HG03064 (cell line): ENCODE measurements around the gene ZNF584.
"Not testable (repeated sequence)": the region's sequence is repeated elsewhere in the genome, so short reads cannot be mapped to it uniquely, and the experiment has no call there.

Source experiments
- ATAC-seq: cut with Tn5 transposase; IDR thresholded peaks from one replicate; pipeline ENCODE4 v1.9.1; 2021; ENCODE audit warnings: low read depth; ENCODE audit not compliant: unreplicated experiment

Gene ZNF584

GRCh38 chr19:58401840-58402421 lies 6.5 kb upstream of the ZNF584 start:
- no peak for ATAC-seq

DNA sequence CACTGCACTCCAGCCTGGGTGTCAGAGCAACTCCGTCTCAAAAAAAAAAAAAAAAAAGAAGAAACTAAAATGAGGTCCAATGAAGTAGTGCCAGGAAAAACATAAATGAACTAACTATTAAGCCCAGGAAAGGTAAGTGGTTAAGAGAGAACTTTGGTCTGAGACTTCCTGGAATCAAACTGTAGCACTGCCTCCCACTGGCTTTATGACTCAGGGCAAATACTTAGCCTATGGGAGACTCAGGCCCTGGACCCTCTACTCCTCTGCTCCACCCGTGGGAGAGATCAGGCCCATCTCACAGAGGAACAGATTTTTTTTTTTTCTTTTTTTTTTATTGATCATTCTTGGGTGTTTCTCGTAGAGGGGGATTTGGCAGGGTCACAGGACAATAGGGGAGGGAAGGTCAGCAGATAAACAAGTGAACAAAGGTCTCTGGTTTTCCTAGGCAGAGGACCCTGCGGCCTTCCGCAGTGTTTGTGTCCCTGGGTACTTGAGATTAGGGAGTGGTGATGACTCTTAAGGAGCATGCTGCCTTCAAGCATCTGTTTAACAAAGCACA lies 4.5 kb upstream of the ZNF584 start:
- ATAC-seq: not testable (repeated sequence)

DNA sequence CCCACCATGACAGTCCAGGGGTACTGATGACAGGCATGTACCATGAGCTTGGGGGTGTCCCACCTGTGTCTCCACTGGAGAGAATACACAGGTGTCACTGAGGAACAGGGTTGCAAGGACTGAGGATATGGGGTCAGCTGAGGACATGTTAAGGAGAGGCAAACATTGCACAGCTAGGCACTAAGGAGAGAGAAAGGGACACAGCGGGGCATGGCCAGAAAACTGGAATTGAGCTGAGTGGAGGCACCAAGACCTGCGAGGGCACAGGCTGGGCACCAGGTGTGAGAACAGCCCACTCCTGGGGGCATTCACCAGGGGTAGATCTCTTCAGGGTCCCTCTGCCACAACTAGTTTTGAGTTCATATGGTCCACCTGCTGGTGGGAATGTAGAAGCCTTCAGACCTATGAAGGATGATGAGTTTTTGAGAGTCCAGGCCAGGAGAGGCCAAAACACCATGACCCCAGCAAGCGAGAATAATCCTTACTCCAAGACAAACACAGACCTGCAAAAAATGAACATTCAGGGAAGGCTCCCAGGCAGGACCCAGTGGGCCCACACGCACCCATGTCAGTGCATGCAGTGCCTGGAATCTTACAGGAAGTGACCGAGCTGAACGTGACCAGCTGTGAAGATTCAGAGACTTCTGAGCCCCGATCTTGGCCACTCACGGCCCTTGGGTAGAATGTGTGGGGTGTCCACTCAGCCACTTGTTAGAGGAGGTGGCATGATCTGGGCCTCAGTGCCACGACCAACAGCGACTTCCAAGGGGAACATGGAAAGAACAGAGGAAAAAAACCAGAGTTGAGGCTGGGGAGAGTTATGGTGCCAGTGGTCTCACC lies 1.4 kb upstream of the ZNF584 start:
- no peak for ATAC-seq

DNA sequence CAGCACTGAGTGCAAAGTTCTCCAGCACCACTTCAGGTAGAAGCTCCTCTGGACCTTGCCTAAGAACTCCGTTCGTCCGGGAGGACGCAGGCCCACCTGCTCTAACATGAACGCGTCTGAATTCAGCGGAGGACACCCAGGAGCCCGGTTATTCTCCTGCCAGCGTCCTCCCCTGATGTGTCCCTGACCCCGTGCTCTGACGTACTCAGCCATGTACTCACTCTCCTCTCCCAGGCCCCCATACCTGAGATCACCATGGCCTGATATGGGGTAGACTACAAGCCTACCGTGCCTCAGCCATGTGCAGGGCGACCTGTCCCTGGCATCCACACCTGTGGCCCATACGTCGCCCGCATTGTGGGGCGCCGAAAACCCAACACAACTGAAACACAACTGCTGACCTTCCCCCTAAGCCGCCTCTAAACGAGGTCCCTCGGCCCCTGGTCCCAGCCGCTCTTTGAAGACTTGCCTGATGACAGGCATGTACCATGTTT lies 744 bp upstream of the ZNF584 start:
- ATAC-seq: peak; percentile 4

- peak; percentile 10 for ATAC-seq
Measured at GRCh38 chr19:58409010-58409790, 751 bp downstream of the ZNF584 start.

DNA sequence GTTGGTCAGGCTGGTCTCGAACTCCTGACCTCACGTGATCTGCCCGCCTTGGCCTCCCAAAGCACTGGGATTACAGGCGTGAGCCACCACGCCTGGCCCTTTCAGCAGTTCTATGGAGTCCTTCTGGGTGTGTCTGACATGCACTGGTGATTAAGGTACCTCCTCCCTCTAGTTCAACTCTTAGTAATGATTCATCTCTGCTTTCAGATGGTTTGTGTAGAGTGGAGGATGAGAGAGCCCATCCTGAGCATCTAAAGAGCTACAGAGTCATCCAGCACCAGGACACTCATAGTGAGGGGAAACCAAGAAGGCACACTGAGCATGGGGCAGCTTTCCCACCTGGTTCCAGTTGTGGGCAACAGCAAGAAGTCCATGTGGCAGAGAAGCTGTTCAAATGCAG lies 8.2 kb downstream of the ZNF584 start:
- ATAC-seq: no peak

DNA sequence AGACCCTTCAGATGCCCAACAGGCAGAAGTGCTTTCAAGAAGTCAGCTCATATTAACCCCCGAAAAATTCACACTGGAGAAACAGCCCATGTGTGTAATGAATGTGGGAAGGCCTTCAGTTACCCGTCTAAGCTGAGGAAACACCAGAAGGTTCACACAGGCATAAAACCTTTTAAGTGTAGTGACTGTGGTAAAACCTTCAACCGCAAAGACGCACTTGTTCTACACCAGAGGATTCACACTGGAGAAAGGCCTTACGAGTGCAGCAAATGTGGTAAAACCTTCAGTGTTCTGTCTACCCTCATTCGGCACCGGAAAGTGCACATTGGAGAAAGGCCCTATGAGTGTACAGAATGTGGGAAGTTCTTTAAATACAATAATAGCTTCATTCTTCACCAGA lies 8.6 kb downstream of the ZNF584 start:
- no peak for ATAC-seq

GRCh38 chr19:58428617-58429016 lies 20.2 kb downstream of the ZNF584 start:
- no peak for ATAC-seq

GRCh38 chr19:58429745-58430144 lies 21.3 kb downstream of the ZNF584 start:
- ATAC-seq: no peak

DNA sequence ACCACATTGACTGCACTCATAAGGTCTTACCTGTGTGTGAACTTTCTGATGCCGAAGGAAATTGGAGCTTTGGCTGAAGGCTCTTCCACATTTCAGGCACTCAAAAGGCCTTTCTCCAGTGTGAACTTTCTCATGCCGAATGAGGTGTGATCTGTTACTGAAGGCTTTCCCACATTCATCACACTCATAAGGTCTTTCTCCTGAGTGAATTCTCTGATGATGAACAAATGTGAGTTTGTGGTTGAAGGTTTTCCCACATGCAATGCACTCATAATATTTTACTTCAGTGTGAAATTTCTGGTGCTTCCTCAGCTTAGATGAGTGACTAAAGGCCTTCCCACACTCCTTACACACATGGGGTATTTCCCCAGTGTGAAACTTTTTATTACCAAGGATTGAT lies 25.8 kb downstream of the ZNF584 start:
- no peak for ATAC-seq

DNA sequence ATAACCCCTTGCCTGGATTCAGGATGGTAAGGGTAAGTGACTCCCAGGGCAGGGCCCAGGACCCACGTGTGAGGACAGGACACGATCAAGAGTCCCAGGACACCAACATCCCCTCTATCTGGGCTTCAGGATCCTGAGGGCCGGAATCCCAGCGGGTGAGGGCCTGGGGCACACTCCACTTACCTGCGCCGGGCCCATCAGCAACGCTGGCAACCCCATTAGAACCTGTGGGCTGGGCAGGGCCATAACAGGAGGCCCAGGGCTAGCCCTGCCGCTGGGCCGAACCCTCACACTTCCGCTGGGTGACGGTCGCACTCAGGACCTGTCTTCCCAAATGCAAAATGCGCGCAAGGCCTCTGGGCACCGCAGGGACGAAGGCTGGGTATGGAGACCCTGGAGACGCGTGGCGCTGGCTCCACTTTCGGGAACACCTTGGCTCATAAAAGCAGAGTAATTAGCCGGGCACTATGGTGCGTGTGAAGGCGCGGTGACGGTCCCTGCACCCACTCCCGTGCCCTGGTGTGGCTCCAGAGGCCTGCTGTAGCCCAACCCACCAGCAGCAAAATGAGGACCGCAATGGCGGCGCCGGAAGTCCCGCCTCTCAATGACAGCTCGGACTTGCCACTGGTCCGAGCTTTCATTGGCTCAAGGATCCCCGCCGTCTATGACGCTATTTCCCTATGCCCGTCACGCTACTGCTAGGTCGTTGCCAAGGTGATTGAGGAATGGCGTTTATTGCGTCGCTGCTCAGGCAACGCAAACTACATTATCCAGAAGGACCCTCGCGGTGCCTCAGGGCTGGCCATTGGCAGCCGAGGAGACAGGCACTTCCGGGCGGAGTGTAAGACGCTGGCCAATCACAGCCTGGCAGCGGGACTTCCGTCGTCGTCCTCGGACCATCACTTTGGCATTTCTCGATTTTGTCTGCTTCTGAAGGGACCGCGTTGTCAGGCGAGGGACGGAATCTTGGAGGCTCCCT lies 31.4 kb downstream of the ZNF584 start, which contains the start of gene ZNF132:
ZNF132 (minus strand) TSS at position 578 of the 979 bp plus-strand sequence; CDS start at position 246, 332 bp downstream.
- ATAC-seq: peak; percentile 94

DNA sequence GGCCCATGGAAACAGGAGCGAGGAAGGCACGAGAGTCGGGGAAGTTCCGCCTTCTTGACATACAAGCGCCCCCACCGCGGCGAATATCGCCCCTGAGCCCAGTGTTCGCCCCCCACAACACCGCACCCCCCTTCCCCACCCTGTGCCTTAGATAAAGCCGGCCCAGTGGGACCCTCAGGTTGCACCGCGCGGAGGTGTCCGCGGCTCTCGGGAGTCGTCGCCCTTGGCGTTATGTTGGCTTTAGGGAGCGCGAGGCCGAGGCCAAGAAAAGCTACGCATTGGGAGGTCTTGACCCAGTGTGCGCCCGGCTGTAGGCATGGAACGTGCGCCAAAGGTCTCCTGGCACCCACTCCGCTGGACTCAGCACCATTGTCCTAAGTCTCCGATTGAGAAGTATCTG lies 32.1 kb downstream of the ZNF584 start:
- no peak for ATAC-seq

- not testable (repeated sequence) for ATAC-seq
Measured at GRCh38 chr19:58442986-58443385, 34.5 kb downstream of the ZNF584 start.

DNA sequence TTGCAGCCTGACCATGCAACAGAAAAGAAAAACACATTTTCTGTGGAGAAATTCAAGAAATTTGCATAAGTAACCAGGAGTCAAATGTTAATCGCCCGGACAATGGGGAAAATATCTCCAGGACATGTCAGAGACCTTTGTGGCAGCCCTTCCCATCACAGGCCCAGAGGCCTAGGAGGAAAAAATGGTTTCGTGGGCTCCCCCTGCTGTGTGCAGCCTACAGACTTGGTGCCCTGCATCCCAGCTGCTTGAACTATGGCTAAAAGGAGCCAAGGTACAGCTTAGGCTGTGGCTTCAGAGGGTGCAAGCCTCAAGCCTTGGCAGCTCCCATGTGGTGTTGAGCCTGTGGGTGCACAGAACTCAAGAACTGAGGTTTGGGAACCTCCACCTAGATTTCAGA lies 40.4 kb downstream of the ZNF584 start:
- not testable (repeated sequence) for ATAC-seq

GRCh38 chr19:58449980-58450379 lies 41.5 kb downstream of the ZNF584 start:
- not testable (repeated sequence) for ATAC-seq

GRCh38 chr19:58450856-58451357 lies 42.5 kb downstream of the ZNF584 start:
- peak; percentile 22 for ATAC-seq

DNA sequence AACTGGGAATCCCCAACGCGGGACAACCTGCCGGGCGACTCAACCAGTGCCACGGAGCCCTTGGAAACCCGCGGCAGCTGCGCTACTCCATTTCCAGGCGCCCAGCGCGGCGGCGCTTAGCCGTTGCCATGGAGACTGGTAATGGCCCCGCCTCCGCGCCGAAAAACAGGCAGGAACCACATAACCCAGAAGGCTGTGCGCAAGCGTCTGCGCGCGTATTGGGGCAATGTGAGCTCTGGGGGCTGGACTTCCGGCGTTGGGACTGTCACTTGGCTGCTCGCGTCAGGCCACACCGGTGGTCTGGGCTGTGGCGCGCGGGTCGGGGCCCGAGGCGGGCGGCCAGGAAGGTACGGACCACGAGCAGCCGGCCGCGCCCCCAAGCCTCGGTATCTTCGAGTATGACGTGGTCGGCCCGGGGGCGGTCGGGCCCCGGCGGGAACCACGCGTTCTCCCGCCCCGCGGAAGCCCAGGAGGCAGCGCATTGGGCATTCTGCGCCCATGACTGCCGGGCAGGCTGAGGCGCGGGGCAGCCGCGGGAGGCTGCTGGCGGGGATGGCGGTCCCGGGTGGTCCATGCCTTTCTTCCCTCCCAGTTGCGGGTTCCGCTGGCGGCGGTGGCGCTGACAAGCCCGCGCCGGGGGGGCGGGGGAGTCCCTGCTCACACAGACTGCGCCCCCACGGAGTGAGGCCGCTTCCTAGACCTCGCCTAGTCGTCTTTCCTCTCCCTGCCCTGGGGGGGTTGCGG lies 43.1 kb downstream of the ZNF584 start, which contains the start of gene ZNF324B:
ZNF324B (plus strand) TSS at position 265 of the 744 bp plus-strand sequence. CDS start 2,080 bp downstream, outside the sequence.
- peak; percentile 92 for ATAC-seq

DNA sequence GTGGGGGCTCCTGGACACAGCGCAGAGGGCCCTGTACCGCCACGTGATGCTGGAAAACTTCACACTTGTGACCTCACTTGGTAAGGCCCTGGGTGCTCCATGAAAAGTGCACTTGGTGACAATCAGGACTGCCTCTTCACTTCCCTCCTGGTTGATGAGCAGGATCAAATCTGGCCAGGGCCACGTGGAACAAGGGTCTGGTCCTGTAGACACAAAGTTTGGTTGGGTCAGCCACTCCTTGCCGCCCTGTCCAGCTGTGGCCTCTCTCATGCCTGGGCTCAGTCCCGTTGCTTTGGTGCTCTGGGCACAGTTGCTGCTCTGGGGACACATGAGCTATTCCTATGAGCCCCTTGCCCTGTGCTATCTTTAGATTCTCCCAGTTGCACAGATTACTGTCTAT lies 45.3 kb downstream of the ZNF584 start:
- ATAC-seq: no peak

GRCh38 chr19:58455306-58455705 lies 46.9 kb downstream of the ZNF584 start:
- no peak for ATAC-seq
